NCI-H2196 (cell line): ENCODE measurements around the gene PROK1.
A peak's percentile ranks its signal among the peaks of the same experiment; 100 is the strongest.

Experiments
- DNase-seq: peaks from one replicate; lab custom pipeline; 2025; ENCODE audit not compliant: unreplicated experiment; lab: John Stamatoyannopoulos, UW

PROK1 gene

DNA sequence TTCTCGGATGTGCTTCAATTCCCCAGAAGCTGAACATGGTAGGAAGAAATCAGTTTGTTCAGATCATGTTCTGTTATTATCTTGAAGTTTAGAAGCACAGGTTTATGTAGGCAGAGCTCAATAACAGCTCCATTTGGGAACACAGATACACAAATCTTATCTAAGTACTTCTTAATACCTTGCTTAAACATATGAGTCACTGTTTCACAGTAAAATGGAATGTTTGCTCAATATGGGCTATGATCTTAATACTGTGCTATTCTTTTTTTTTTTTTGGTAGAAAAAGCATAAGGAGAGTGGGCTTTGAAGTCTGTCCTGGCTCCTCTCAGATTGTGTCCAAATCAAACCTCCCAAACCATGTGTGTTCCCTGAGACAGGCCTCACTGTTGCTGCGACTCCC, 13.4 kb downstream of the PROK1 start:
- no peak for DNase-seq

DNA sequence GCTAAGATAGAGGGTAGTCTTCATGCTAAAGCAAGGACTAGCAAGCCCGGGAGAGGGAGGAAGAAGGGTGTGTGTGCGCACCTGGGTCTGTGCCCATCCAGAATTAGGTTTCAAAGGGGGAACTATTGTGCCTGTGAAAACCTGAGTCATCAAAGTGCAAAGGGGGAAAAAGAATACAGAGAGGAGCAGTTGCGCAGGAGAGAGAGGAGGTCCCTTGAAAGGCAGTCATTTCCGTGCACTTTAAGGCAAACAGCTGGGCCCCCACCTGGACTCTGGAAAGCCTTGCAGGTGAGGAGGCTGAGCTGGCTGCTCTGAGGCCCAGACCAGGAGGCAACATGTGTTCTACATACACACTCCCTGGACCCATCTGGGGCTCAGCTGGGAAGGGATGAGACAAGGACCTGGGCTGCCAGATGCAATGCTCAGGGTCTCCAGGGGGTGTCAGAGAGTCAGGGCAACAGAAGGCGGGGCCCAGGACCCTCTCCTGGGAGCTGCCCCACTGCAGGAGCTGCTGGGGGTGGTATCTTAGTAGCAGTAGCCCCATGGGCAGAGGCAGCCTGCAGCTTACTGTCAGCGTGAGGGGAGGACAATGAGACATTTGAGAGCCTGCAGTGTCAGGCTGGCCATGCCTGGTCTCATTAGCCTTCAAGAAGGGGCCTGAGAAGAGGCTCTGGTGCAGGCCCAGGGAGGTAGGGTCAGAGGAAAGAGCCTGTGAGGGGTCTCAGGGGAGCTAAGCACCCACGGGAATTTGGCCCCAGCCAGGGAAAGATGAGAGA, 14.3 kb downstream of the PROK1 start:
- DNase-seq, result no peak

DNA sequence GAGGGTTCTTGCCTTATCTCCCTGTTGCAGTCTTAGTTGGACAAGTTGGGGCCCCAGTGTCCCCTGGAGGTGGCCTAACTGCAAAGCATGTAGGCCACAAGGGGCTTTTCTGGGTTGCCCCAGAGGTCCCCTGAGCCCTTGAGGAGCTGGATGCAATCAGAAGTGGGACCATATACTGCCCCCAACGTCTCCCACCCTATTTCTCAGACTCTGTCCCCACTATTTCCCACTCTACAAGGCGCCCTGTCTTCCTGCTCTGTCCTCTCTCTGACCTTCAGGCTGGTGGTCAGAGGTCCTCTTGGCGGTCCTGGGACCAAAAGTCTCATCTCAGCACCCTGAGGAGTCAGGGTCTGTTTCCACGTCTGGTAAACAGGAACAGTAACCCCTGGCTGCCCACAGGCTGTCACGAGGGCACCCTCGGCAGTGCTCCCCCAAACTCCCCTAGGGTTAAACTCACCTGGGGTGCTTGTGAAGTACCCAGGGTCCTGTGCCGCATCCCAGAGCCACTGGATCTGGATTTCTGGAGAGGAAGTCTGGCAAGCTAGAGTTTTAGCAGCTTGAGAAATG, 14.9 kb downstream of the PROK1 start:
- DNase-seq, result no peak

DNA sequence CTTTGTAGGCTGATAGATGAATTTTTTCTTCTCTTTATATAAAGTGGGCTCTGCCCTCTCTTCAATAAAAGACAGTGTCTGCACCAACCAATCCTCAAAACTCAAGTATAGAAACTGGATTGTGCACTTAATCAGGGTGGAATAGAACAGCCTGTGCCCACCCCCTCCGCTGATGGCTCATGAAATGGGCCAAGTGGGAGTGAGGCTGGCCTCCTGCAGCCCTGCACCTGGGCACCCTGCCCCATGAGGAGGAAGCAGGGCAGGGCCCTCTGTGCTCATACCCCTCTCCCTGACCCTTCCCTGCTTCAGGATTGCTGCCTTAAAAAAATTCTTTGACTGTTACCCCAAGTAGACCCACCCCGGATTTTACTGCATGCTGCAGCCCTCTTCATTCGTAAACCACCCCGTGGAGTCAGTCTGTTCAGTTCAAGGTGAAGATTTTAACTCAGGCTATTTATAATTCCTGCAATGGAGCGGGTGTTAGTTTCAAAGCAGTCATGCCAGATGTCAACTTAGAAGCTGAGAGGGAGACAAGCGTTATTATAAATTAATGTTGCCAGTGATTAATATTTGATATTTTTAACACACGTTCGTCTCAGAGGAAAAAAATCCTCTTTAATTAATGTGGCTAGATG, 15.8 kb downstream of the PROK1 start:
- DNase-seq, result no peak

DNA sequence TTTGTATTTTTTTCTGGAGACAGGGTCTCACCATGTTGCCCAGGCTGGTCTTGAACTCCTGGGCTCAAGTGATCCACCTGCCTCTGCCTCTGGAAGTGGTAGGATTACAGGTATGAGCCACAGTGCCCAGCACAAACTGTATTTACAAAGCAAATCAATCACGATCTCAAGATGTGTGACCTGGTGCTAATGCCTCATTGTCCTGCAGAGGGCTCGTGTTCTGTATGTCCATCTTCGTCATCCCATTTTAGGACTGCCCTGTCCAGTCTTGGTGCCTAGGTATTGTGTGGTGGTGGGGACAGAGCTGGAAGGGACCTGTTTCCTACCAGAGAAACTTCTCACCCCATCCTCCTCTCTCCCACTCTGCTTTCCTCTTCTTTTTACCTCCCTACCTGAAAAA, 20.2 kb downstream of the PROK1 start:
- DNase-seq, result no peak

DNA sequence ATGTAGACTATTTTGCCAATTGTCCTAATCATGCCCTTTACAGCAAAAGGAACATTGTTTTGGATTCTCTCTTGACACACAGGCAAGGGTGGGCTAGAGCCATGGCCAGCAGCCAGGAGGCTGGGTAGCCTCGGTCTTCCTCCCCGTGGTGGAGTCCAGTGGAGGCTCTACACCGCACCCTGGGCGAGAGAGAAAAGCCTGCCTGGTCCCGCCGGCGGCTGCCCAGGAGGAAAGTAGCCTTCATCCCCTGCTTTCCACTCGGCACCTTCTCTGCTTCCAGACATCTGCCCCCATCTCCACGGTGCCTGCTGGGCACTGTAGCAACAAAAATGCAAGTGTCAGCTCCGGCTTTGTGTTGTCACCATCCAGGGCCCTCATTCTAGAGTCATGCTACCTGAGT, 21.6 kb downstream of the PROK1 start:
- no peak for DNase-seq

DNA sequence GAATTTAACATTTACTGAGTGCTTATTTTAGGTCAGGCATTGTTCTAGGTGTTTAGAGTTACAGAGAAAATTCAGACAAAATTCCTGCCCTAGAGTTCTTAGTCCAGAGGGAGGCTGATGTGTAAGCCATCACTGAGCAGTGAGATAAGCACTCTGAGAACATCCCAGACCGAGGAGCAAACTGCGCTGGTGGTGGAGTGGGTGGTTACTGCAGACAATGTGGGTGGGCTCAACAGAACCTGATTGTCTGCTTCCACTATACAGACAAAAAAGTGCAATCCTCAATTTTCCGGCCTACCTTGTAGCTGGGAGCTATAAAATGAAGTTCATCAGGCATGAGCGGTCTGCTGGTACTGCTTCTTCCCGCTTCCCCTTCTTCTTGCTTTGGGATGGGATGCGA, 23.5 kb downstream of the PROK1 start:
- no peak for DNase-seq

DNA sequence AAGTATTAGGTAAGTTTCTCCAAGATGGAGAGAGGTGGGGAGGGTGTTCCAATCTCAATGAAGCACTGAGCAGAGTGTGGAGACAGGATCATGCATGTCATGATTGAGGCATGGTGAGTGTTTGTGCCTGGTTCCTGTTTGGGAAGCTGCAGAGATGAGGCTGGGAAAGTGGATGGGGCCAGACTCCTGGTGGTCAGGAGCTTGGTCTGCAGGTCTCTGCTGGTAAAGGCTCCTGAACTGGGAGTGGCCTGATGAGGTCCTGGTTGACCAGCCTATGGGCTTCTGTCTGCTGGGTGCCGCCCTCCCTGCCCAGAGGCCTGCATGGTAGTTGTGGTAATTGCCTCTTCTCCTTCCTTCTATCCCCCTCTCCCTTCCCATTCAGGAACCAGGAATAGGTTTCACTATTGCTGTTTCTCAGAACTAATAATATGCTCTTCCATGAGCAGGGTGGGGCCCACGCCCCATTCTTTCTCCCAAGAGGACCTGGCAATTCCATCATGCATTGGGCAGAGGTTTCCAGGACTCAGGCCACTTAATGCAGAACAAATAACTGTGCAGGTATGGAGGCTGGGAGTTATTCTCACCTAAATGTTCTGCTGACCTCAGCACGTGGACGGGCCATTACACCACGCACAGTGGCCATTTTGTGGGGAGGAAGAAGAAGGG, 24.5 kb downstream of the PROK1 start:
- DNase-seq, result no peak

DNA sequence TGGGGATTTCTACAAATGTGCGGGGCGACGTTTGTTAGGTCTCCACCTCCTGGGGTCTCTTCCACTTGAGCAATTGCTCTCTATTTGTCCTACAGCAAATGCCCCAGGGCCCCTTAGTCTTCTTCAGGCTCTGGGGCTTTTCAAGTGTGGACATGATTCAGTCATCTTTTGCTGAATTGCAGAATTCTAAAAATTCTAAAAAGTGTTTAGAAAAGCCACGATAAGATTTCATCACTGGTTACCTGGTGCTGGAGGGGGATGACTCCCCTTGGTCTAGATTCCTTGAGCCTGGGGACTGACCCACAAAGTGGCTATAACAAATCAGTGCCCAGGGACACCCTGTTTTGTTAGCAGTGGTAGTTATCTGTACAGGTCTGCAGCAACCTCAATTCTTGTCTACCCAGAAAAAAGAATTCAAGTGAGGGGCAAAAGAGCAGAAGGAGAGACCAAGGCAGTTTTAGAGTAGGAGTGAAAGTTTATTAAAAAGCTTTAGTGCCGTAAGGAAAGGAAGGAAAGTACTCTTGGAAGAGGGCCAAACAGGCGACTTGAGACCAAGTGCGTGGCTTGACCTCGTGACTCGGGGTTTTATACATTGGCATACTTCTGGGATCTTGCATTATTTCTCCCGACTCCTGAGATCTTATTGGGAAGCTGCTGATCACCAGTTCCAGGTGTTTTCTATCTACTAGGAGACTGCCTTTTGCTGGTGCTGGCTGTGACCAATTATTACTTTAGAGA, 25.2 kb downstream of the PROK1 start:
- DNase-seq, result no peak

DNA sequence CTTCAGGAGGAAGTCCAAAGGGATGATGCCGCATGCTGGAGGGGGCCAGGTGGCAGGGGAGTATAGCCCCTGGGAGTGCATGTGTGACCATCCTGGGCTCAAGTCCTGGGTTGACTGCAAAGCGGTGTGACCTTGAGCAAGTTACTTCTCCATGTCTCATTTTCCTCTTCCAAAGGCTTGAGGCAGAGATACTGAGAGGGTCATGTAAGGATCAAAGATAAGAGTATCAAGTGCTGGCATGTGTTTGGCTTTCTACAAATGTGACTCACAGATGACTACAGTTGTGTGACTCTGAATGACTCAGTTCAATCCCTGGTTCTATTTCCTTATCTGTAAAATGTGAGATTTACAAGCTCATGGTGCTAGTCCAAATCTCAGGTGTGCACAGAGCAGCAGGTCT, 26.1 kb downstream of the PROK1 start:
- DNase-seq, result peak; percentile 22

DNA sequence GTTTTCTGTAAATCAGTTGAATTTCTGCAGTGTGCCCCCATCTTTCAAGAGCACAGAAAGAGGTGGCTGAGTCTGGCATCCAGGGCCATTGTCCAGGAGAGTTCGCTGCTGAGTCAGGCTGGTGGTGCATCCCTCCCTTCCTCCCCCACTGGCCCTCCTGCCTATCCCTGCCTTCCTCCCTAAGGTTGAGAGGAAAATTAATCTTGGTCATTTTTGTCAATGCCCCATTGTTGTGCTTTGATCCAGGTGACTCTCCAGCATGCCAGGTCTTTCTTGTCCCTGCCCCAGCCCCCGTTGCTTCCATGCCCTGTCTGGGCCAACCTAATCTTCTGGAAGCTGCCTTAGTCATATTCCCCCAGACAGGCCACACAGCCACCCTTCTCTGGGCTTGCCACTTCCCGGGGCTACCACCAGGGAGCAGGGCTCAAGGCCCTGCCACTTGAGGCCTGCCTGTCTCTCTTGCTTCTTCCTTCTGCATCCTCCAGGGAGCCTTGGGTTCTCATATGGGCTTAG, 26.6 kb downstream of the PROK1 start:
- no peak for DNase-seq

DNA sequence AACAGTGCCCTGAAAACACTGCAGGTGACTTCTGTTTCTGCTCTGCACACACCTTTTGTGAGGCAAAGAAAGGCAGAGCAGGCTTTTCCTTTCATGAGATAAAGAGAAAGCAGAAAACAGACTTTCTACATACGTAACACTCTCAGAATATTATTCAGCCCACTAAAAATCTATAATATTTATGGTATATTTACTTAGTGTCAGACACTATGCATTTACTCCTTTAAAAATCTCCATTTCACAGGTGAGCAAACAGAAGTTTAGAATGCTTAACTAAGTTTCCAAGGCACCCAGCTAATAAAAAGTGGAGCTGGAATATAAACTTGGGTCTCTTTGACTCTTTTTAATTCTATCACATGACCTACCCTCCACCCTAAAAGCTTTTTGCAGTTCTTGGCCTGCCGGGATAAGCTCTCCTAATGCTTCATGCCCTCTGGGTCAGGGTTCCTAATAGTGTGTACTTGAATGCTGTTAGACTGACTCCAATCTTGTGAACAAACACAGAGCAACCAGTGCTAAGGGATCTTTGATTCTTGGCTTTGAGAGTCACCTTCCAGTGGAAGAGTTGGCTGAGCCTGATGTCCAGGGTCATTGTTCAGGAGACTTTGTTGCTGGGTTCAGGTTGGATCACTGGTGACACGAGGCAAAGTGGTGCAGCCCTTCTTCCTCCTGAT, 27.2 kb downstream of the PROK1 start:
- DNase-seq, result no peak

DNA sequence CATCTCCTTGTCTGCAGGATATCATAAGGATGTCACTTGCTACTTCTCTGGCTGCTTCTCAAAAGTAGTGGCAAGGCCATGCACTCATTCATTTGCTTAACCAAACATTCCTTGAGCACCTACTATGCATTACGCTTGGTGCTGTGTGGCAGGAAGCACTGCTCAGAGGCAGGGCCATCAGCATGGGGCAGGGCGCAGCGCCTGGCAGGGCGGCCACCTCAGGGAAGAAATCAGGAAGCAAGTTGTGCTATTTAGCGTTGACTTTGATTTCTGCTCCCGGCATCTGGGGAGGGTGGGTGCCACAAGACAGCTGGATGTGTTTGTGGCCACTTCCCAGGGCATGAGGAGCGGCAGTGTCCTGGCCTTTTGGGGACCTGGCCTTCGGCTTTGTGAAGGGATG, 27.9 kb downstream of the PROK1 start:
- no peak for DNase-seq

DNA sequence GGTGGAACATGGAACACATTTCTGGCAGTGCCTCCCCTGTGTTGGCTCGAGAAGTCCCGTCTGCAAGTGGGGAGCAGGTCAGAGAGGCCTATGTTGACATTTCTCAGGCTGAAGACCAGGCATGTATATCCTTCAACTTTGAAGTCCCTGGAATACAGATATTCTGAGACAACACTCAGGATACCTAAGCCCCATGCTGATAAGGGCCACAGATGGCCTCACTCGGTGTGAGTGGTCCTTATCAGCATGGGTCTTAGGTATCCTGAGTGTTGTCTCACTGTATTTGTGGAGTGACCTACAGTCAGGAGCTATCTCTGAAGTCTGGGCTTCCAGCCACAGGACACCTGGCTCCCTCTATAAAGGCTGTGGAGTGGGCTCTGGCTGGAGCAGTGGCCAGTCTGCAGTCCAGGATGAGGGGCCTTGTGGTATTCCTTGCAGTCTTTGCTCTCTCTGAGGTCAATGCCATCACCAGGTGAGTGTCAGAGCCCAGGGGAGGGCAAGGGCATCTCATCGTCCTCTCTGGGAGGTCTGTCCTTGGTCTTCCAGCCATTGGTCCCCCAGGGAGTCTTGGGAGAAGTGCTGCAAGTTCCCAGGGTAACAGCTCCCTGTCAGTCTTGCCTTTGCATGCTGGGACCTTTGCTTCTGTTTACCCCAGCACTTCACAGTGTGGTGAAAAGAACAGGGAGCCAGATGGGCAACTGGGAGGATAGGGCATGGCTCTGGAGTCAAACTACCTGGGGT, 29.6 kb downstream of the PROK1 start:
- DNase-seq, result no peak

DNA sequence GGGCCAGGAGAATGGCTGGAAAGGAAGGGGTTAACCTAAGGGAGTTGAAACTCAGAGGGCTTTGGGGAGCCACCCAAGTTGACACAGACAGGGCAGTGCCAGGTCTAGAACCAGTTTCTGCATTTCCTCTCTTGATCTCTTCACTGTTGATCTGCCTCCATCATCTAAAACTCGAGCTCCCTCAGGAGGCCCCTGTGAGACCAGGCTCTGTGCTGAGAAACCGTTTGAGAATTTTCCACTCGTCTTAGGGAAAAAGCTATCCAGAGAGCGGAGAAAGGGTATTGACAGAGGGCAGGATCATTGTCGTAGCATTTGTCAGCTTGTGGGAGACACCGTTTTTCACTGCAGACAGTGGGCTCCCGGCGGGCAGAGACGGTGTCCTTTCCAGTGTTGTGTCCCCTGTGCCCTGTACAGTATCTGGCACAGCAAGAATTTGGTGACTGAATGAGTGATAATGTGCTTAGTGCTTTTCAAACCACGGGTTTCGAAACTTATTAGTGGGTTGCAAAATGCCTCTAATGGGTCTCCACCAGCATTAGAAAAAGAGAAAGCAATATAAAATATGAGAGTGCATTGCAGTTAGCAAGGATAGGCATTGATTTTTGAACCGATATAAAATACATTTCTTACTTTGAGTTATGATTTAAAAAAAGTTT, 31.1 kb downstream of the PROK1 start:
- no peak for DNase-seq

DNA sequence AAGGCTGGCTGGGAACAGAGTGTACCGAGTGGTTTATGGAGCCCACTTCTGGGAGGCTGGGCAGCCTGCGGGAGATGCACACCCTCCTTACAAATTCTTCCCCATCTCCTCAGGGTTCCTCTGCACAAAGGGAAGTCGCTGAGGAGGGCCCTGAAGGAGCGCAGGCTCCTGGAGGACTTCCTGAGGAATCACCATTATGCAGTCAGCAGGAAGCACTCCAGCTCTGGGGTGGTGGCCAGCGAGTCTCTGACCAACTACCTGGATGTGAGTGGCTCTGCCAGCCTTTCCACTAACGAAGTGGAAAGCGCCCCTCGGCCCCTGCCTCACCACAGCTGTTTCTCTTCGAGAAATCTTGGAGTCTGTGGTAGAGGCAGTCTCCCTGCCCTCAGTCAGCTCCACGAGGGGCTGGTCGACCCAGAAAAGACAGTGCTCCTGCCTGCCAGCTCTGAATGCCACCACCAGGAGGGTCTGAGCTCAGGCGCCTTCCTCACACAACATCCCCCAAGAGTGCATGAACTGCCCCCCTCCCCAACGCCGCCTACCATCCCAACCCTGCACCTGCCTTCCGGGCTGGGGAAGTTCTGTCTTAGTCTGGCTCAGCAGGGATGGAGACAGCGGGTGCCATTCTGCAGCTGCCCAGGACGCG, 31.8 kb downstream of the PROK1 start:
- DNase-seq, result no peak

DNA sequence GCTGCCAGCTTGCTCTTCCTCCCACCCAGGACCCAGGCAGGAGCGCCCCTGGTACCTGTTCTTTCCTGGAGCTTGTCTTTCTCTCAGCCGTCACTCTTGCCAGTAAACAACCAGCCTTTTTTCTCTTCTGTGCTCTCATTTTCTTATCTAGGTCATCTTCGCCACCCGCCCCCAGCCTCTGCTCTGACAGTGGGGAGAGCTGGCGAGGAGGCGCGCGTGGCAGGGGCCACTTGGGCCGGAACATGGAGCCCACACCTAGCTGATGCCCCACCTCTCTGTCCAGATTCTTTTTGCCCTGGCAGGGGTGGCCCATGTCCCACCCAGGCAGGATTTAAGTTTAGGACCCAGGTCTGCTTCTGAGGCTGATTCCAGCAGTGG, 32.3 kb downstream of the PROK1 start:
- DNase-seq, result no peak

DNA sequence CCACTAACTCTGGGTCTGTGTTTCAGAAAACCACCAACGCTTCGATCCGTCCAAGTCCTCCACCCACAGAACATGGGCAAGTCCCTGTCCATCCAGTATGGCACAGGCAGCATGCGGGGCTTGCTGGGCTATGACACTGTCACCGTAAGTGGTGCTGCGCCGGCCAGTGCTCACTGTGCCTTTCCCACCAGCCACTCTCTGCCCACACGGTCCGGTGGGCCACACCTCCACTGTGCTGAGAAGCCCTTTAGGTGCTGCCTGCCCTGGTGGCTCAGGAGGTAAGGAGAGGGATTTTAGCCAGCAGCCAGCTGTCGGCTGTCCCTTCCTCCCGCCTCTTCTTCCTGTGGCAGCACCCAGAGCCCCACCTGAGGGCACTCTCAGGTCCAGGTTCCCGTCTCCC, 33.9 kb downstream of the PROK1 start:
- no peak for DNase-seq

DNA sequence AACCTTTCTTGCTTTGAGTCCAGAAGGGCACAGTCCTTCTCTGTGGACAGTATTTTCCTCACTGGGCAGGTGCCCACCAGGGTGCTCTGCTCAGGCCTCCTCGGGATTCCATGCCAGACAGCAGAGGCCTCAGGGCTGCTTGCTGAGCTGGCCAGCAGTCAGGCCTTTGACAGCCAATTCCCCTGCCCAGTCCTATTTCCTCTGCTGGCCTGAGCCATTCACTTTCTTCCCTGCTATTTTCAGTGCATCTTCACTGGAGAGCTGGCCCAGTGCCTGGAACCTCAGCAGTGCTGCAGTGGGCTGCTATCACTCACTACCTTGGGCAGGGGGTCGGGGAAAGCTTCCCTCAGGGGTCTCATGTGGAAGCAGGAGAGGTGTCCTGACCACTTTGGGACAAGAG, 34.8 kb downstream of the PROK1 start:
- DNase-seq, result no peak
